GOT3 (cell line): ENCODE measurements around the gene PRR19.
"Not testable (repeated sequence)": the region's sequence is repeated elsewhere in the genome, so short reads cannot be mapped to it uniquely, and the experiment has no call there.

ENCODE experiments used
- DNase-seq: peaks from one replicate; lab custom pipeline; 2025; ENCODE audit warnings: mixed read lengths; lab: John Stamatoyannopoulos, UW

PRR19 gene, protein sequence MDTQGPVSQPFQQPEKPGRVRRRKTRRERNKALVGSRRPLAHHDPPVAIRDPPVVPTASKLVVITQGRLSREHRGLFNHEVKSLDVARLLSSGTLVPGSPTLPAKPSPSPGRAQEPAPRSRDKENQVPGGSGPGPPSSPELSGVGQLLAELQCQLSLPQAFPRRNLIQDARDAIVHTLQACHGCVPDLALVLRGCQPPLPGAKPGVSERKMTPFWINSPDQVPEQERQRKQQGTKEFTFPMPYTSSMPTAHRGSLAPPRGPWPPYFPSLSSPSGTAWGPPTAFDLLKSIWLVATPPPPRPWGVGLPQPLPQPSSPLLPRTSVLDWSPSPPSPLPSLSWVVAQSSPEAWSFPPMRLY

DNA sequence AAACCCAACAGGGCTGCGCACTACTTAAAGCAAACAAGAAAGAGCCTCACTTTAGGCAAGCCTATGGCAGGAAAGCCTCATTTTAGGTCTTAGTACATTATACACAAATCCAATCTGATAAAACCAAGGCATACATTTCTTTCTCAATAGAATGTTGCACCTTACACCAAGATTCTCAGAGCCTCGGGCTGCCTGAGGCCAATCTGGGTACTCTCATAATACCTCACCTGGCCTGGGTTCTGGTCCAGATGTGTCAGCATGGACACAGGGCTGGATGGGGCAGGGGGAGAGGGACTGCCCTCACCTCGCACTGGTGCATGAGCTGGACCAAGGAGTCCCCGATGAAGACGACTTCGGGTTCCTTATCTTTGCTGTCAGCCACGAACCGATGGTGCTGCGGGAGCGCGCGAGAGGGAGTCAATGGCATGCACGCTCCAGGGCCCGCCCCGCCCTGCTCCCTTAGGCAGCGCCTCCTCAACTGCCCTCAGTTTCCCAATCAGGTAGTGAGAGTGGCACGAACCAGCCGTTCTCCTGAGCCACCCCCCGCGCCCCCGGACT, at the start of gene PRR19:
Gene PRR19 (plus strand): TSS at position 487 of the 558 bp plus-strand sequence. CDS start 7,453 bp downstream, outside the sequence.
- no peak for DNase-seq

DNA sequence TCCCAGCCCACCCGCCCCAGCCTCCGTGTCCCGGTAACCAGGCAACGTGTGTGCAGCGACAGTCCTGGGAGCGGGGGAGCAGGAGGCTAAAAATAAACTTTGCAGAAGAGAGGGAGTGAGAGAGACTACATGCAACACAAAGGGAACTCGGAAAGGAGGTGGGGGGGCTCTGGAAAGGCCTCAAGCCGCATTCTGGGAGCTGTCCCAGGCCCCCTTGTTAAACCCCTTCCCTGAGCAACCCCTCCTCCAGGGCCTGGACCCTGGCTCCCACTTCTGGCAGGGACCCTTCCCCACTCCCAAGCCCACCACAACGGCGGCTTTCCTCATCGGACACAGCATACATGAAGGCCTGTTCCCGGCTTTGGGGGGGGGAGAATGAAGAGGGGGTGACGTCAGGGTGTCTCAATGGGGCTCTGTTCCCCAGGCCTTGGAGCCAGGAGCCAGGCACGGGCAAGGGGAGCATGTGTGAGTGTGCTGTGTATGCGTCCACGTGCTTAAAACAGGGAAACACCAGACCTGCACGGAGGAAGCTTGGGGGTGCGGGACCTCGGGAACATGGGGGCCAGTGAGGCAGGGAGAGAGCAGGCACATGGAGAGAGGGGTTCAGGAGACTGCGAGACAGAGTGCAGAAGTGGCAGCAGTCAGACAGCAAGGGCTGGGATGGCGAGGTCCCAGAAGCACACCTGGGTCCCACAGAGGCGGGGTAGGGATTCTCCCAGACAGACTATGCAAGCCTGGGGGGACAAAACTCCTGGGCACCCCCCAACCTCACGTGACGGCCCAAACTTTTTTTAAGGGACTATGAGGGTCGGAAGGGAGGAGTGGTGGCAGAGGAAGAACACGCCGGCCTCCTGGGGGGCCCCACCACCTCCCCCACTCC, 49.3 kb upstream of the PRR19 start:
- no peak for DNase-seq

DNA sequence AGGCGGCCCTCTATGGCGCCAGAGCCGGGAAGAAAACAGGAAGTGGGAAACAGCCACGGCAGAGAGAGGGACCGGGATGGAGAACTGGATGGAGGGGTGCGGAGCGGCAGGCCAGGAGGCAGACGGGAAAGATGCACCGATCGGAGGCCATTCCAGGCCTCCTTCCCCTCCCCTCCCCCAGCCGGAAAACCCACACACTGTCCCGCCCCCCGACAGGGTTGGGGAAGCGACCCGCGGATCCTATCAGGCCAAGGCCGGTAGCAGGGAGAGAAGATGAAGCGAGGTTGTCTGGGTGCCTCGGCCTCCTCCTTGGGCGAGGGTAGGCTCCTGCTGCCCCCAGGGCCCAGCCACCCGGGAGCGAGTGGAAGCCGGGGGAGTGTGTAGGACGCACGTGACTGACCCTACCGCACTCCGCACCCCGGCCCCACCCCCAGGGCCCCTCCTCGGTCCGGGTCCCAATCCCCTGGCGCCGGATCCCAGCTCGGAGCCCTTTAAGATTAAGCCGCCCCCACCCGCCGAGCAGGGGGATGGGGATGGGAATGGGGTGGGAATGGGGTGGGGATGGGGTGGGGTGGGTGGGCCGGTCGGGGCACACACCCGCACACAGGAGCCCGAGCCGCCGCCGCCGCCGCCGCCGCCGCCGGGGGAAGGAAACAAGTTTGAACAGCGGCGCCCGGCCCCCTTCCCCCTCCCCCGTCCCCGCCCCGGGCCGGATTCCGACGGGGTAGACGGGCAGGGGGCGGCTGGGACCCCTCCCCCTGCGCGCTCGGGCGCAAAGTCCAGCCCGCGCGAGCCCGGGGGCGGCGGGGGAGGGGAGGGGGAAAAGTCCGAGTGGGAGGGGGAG, 48.5 kb upstream of the PRR19 start:
- DNase-seq = no peak

DNA sequence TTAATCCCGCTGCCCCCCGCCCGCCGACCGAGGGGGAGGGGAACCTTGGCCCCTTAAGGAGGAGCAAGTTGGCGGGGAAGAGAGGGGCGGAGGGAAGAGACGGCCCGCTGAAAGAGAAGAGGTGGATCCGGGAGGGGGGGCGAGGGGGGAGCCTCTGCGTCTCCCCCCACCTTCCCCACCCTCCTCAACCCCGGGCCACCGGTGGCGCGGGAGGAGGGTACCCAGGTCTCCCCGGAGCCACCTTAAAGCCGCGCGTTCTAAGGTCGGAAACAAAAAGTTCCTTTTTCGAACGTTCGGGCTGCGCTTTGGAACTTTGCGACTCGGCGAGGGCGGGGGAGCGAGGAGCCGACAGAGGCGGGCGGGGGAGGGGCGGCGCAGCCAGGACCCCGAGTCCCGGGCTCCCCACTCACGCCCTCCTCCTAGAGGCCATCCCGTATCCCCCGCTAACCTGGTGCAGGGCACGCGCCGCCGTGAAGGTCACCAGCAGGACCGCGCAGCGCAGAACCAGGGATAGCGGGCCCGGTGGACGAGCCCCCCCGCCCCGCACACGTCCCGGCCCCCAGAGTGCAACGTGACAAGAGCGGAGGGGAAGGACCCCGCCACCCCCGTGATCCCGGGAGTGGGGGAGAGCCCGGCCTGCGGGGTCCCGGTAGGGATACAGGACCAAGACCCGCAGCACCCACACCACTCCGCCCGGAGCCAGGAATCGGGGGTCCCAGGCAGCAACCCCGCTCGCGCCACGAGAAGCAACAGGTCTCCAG, 47.7 kb upstream of the PRR19 start:
- DNase-seq = no peak

DNA sequence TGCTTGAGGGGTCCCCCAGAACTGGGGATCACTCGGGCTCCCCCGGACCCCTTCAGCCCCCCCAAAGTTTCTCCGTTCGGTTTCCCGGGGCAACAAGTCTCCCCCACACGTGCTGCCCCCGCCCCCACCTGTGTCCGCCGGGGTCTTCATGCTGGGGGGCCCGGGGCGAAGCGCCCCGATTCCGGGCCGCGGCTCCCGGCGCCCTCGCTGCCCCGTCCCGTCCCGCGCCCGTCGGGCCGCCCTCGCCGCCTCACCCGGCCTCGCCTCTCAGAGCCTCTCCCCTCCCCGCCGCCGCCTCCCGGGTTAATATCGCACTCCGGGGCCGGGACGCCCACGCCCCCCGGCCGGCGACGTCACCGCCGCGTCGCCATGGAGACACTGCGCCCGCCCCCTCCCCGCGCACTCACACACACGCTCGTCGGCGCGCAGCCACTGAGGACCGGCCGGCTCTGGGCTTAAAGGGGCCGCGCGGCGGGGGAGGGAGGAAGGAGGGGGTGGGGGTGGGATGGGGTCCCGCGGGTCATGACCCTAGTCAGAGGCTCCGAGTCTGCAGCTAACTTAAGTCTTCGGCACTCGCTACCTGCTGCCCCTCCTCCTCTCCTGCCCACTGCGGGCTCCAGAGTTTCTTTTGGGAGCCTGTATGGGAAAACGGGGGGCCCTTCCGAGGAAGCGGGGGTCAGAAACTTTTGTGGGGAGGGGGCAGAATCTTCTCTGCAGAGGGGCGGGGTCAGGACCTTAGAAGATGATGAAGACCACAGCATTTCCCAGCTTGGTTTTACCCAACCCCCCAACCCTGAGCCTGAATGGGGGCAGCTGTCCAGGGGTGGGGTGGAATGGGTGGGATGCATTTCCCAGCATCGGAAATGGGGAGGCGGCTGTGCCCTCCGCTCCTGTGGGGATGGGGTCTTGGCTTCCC, 46.8 kb upstream of the PRR19 start, which contains the start of gene ERF:
Gene ERF (minus strand): TSS at position 279 of the 916 bp plus-strand sequence. CDS start 129 bp downstream, at position 150.
- DNase-seq = peak; percentile 66

DNA sequence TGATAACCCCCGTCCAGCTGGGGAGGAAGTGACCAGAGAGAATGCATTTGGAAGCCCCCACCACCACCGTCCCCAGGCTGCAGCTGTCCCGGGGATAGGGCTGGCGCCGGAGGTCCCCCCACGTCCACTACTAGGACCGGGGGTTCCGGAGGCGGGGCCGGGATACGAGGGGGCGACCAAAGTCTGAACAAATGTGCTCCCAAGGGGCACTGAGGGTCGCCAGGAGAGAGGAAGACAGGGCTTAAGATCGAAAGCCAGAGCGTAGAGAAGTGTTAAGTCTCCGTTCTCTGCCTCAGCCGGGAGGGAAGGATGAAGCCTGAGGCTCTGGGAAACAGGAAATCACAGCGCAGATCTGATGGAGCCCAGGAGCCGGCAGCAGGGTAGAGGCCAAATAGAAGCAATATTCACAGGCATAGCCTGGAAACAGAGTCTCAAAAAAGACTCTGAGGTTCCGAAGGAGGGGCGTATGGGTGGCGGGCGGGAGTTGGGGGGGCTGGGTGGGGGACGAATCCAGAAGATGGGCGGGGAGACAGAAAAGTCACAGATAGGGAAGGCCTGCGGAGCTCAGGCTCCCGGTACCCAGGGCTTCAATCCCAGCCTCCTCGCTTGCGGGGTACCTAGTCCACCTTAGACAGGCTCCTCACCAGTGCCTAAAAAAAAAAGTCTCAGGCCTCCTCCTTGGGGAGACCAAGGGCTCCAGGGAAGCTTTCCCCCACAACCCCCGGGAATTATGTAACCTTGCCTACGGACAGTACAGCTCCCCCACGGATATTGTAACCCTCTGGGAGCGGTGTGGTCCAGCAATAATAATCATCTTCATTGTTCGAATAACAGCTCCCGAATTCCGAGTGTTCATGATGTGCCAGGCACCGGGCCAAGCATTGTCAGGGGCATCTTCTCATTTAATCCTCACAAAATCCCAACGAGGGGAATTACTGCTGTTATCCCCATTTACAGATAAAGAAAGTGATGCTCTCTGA, 45.9 kb upstream of the PRR19 start:
- no peak for DNase-seq

DNA sequence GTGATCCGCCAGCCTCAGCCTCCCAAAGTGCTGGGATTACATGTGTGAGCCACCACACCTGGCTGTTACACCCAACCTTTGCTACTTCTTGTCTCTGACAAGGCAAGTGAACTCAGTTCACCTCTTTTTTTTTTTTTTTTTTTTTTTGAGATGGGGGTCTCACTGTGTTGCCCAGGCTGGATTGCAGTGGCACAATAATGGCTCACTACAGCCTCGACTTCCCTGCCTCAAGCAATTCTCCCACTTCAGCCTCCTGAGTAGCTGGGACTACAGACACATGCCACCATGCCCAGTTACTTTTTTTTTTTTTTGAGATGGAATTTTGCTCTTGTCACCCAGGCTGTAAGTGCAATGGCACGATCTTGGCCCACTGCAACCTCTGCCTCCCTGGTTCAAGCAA, 44.1 kb upstream of the PRR19 start:
- not testable (repeated sequence) for DNase-seq

DNA sequence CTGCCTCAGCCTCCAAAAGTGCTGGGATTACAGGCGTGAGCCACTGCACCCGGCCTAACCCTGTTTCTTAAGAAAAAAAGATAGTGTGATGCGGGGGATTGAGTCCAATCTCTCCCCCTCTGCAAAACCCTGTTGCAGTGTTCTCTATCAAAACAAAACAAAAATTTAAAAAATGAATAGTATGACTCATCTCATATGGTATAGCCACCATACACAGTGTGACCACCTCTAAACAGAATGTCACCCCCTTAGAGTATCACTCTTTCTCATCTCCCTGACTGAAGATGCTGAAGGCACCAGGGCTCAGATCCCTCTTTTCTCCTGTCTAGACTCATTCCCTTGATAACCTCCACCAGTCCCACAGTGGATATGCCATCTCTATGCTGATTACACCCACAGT, 40.2 kb upstream of the PRR19 start:
- no peak for DNase-seq

DNA sequence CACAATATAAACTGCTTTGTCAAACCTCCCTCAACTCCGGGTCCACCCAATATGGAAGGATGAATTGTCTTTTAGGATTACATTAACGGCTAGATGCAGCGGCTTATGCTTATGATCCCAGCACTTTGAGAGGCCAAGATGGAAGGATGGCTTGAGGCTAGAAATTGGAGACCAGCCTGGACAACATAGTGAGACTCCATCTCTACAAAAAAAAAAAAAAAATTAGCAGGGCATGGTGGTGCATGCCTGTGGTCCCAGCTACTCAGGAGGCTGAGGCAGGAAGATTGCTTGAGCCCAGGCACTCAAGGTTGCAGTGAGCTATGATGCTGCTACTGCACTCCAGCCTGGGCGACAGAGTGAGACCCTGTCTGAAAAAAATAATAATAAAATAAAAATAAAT, 35.8 kb upstream of the PRR19 start:
- not testable (repeated sequence) for DNase-seq

DNA sequence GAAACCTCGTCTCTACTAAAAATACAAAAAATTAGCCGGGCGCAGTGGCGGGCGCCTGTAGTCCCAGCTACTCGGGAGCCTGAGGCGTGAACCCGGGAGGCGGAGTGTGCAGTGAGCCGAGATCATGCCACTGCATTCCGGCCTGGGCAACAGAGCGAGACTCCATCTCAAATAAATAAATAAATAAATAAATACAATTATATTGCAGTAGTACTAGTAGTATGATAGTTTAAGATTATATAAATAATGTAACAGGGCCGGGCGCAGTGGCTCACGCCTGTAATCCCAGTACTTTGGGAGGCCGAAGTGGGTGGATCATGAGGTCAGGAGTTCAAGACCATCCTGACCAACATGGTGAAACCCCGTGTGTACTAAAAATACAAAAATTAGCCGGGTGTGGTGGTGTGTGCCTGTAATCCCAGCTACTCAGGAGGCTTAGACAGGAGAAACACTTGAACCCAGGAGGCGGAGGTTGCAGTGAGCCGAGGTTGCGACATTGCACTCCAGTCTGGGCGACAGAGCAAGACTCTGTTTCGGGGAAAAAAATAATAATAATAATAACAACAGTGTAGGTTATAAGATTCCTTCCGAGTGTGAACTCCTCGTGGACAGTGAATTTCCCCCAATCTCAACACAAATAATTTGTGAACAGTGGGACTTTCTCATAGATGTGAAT, 34.9 kb upstream of the PRR19 start:
- not testable (repeated sequence) for DNase-seq

DNA sequence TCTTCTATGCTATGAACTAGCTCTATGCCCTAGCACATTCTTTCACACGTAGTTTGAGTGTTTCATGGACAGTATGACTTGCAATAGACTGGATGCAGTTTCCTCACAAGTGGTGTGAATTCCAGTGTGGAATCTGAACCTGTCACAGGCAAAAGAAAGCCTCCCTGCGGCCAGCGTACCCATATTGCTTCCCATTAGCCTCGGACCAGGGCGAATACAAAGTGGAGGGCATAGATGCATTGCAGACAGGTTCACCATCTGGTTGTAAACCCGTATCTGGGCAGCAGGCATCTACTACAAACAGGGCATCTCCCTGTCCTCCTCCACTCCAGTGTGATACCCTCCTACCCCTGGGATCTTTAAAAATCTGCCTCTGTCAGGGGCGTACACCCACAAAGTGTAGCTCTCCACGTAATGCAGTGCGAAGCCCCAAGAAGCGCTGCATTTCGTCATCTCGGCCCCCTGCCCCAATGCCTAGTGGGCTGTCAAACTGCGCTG, 34.2 kb upstream of the PRR19 start:
- no peak for DNase-seq

DNA sequence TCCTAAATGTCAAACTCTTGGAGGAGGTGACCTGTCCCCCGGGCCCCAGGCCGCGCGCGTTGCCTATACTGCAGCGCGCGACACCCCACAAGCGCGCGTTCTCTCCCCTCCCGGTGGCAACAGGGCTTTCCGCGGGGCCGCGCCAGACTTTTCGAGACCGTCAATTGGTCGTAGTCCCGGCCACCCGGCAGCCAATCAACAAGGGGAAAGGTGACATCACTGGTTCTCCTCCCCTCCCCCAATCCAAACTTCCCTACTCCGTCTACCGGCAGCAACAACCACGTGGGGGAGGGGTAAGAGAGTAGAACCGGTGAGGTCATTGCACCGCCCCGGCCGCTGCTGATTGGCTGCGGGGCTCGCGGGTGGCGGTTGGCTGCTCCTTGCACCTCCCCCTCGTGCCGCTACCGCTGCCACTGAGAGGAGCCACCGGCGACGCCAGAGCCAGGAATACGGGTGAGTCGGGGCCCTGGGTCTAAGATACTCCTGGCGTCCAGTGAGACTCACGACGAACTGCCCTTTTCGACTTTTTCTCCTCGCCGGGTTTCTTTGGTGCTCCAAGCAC, 33.7 kb upstream of the PRR19 start:
- peak; percentile 98 for DNase-seq

DNA sequence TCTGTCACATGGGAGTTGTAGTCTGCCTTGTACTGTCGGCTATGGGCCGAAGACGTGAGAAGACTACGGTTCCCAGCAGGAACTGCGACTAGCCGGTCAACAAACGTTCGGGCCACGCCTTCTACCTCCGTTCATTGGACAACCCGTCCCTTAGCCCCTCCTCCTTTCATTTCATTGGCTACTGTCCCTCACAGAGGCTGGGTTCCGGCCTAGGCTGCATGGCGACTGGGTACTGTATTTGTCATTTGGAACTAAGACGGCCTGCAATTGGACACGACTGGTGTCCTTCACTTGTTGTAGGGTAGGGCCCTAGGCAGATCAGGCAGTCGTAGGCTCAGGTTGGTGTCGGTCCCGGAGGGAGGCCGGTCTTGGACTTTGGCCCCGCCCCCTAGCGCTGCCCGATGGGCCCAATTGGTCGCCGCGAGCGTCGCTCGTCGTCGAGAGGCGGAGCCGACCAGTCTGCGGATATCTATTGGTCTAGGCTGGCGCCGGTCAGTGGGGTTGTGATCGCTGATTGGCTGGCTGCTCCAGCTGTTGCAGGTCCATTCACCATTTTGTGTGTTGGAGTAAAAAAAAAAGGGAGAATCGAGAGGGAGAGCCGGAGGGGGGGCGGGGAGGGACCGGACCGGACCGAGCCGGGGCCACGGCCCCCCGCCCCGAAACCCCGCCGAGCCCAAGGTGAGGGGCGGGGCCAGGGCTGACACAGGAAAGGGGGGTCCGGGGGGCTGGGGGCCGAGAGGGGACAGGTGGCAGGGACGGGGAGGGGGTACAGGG, 33.0 kb upstream of the PRR19 start, which contains the start of gene CIC:
Gene CIC (plus strand): TSS at position 549 of the 774 bp plus-strand sequence. CDS start 2,532 bp downstream, outside the sequence.
- DNase-seq = peak; percentile 99

DNA sequence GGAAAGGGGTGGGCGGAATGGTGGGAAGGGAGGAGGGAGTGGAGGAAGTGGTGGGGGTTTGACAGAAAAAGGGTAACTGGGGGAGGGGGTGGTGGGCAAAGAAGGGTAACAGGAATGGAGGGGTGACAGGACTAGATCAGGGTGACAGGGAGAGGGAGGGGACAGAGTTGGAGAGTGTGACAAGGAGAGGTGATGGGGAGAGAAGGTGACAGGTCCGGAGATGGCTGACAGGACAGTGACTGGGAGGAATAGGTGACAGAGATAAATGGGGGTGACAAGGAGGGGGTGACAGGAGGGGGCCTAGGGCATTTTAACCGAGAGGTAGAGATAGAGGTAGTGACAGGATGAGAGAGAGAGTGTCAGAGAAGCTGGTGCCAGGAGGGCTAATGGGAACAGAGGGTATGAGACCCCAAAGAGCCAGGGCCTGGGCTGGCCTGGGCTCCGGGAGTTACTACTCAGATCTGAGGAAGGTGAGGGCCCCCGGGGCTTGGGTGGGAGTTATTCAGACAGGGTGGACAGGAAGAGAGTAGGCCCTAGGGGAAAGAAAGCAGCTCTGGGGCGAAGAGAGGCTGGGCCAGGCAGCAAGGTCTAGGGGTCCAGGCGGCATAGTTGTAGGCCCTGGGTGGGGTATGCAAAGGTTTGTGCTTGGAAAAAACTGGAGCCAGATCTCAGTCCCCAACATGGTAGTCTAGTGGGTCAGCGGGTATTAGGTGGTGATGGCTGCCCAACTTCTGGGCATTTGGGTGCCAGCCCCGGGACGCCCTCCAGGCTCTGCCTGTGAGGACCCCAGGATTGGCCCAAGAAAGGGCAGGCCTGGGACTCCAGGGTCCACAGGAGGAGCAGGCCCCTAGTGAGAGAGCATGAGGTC, 32.2 kb upstream of the PRR19 start:
- no peak for DNase-seq

DNA sequence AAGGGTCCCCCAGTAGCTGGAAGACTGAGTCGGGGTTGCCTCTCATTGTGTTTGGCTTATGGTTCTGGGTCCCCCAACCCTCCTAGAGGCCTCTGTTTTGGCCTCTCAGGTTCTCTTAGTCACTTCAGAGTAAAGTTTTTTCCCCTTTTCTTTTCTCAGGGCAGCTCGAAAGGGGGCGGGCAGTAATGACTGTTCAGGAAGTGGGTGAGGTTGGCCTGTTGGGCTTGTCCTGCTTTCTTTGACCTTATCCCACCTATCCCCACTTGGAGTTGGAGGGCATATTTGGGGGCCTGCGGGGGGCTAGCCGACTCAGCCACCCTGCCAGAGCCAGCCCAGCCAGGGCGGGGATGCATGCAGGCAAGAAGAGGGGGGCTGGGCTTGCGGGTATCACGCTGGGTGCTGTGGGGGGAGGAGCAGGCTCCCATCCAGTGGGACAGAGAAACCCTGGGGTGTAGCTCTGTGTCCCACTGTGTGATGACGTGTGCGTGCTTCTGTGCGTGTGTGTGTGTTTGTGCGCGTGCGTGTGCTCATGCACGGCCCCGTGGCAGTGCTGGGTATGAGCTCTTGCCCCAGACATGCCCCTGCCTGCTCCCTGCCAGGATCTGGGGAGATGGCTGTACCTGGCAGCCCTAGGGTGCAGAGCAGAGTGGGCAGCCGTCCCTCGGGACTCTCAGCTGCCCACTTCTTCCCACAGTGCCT, 31.4 kb upstream of the PRR19 start:
- no peak for DNase-seq
